HepG2 (cell line): ENCODE measurements around the gene KIF20A. TPM values are rescaled to one million over a fixed set of nuclear protein-coding genes. Genes with fewer than 3 reads are reported as not detected.

Source experiments
- ARID5B ChIP-seq: IDR thresholded peaks from 2 replicates; pipeline ENCODE4 v1.4.0; 2020; ENCODE audit warnings: mild to moderate bottlenecking, missing genetic modification reagents
- CERS6 ChIP-seq: sonication (generic); formaldehyde crosslinking; IDR thresholded peaks from 2 replicates; pipeline ENCODE4 v1.5.0; 2020; ENCODE audit warnings: missing genetic modification reagents
- FOXJ3 ChIP-seq: sonication (generic); formaldehyde crosslinking; IDR thresholded peaks from 2 replicates; pipeline ENCODE4 v1.4.0; 2020; ENCODE audit warnings: missing genetic modification reagents, mild to moderate bottlenecking, borderline replicate concordance
- HMGXB4 ChIP-seq, 2 experiments: sonication (generic) in 1 of 2; formaldehyde crosslinking in 1 of 2; IDR thresholded peaks; 2 replicates each; pipeline versions ENCODE4 v1.4.0 to v1.6.1; 2018 to 2020; ENCODE audit warnings: missing genetic modification reagents in 2 of 2, borderline replicate concordance in 1 of 2, low read depth in 1 of 2, mild to moderate bottlenecking in 1 of 2, missing biosample characterization in 1 of 2
- NFIC ChIP-seq: IDR thresholded peaks from 2 replicates; pipeline ENCODE4 v1.6.1; 2012; ENCODE audit warnings: mild to moderate bottlenecking, low read length, inconsistent platforms
- RFX5 ChIP-seq: IDR thresholded peaks from 2 replicates; pipeline ENCODE4 v1.6.1; 2011; ENCODE audit warnings: low read depth, low read length, improper control_type of control experiment
- SNAPC4 ChIP-seq: sonication (generic); formaldehyde crosslinking; IDR thresholded peaks from 2 replicates; pipeline ENCODE4 v1.4.0; 2020; ENCODE audit warnings: mild to moderate bottlenecking, missing genetic modification reagents
- ZNF180 ChIP-seq: sonication (generic); formaldehyde crosslinking; IDR thresholded peaks from 2 replicates; pipeline ENCODE4 v1.4.0; 2020; ENCODE audit warnings: low read depth, missing genetic modification reagents, borderline replicate concordance
- ZNF276 ChIP-seq: sonication (generic); formaldehyde crosslinking; IDR thresholded peaks from 2 replicates; pipeline ENCODE4 v1.4.0; 2020; ENCODE audit warnings: mild to moderate bottlenecking, low read depth, missing genetic modification reagents
- ZNF800 ChIP-seq: sonication (generic); formaldehyde crosslinking; IDR thresholded peaks from 2 replicates; pipeline ENCODE4 v1.4.0; 2020; ENCODE audit warnings: missing genetic modification reagents
- ZSCAN20 ChIP-seq: sonication (generic); formaldehyde crosslinking; IDR thresholded peaks from 2 replicates; pipeline ENCODE4 v1.4.0; 2020; ENCODE audit warnings: missing genetic modification reagents, mild to moderate bottlenecking, borderline replicate concordance
- polyA plus RNA-seq, 8 experiments: library from polyadenylated mRNA; depleted of rRNA in 3 of 8; stranded (reverse) in 7 of 8; unstranded in 1 of 8; fragments of >200 nt; fragmentation: Illumina TruSeq in 4 of 8; extraction: Trizol in 4 of 8; gene quantifications; 2 replicates each; pipeline versions ENCODE4 v1.2.1 to v1.2.3, GENCODE V29; 2011 to 2016; ENCODE audit warnings: low read depth in 4 of 8, missing spikeins in 1 of 8, mixed read lengths in 1 of 8; ENCODE audit not compliant: insufficient read depth in 1 of 8
- total RNA-seq, 5 experiments: library from RNA; depleted of rRNA; stranded (reverse); fragments of >200 nt; fragmentation: Illumina TruSeq; extraction: Trizol; gene quantifications; 2 replicates each; pipeline ENCODE4 v1.2.3, GENCODE V29; 2016; ENCODE audit warnings: low read depth in 1 of 5

The KIF20A gene
- total and polyA plus RNA-seq, 2 of the 13 experiments (the other 11 are each of a cell fraction or from before 2014, with no cell fraction given) = 17.1 to 66.8 TPM

GRCh38 chr5:138177941-138178515 is 884 bp upstream of the KIF20A start (continued):
- TF ChIP-seq FOXJ3 (CRISPR knock-in tag) (0 out of 2 replicates have a peak, but pooled peaks have one; percentile 41), SNAPC4 (CRISPR knock-in tag) (peak; percentile 91), CERS6 (CRISPR knock-in tag) (no peak), NFIC (no peak; the same call in 1 of the 2 replicates), ARID5B (CRISPR knock-in tag) (no peak), HMGXB4 (CRISPR knock-in tag; IDR thresholded peaks at IDR 0.05; ENCODE audit: borderline replicate concordance in 1 of 2, low read depth in 1 of 2) (peak in 1 of 2 experiments; percentile 49; a peak in 1 of 4 replicates), ZSCAN20 (CRISPR knock-in tag) (0 out of 2 replicates have a peak, but pooled peaks have one; percentile 55), RFX5 (no peak), ZNF800 (CRISPR knock-in tag) (peak; percentile 73; the same call in 1 of the 2 replicates), ZNF180 (CRISPR knock-in tag) (no peak), ZNF276 (CRISPR knock-in tag) (peak; percentile 50; the same call in 1 of the 2 replicates)
